Measurements from ENCODE around the gene NPIPB8.
"Not testable (repeated sequence)": the region's sequence is repeated elsewhere in the genome, so short reads cannot be mapped to it uniquely, and the experiment has no call there.

DNA sequence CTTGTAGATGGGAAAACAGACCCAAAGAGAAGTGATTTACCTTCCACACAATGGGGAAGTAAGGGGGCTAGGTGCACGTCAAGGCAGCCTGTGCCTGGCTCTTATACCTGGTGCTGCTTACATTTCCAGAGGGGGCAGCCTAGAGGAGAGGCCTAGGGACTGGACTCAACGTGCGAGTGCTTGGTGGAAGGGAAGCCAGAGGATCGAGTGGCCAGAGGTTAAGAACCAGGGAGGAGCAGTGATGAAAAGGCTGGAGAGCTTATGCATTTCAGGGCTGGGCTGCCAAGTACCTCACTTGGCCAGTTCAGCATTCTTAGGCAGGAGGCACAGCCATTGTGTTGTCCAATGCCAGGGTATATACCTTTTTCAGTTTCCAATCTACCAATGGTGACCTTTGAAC lies 30.3 kb downstream of the NPIPB8 start:
- TF ChIP-seq, protein P1, sequence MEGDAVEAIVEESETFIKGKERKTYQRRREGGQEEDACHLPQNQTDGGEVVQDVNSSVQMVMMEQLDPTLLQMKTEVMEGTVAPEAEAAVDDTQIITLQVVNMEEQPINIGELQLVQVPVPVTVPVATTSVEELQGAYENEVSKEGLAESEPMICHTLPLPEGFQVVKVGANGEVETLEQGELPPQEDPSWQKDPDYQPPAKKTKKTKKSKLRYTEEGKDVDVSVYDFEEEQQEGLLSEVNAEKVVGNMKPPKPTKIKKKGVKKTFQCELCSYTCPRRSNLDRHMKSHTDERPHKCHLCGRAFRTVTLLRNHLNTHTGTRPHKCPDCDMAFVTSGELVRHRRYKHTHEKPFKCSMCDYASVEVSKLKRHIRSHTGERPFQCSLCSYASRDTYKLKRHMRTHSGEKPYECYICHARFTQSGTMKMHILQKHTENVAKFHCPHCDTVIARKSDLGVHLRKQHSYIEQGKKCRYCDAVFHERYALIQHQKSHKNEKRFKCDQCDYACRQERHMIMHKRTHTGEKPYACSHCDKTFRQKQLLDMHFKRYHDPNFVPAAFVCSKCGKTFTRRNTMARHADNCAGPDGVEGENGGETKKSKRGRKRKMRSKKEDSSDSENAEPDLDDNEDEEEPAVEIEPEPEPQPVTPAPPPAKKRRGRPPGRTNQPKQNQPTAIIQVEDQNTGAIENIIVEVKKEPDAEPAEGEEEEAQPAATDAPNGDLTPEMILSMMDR (conservative IDR thresholded peaks at IDR 0.05; ENCODE audit: low read depth, low read length): not testable (repeated sequence)
- TF ChIP-seq EZH2 (IDR thresholded peaks at IDR 0.05; ENCODE audit: borderline replicate concordance, low read depth, low read length, poor library complexity, severe bottlenecking): not testable (repeated sequence)

Measured in A673 (cell line).